Stimulated activated naive B cell treated with anti-CD40 and anti-IgM and Interleukin-4, amounts not matched to agents 10 μg/mL and 1 μg/mL and 100 μg/mL, for 72 hours (primary cell): Measurements from ENCODE around the gene BBS9.

Experiments
- ATAC-seq, 2 donors: fragments of 150-1000 bp; cut with Tn5 transposase; replicated peaks; 2 replicates each; pipeline ENCODE4 v1.10.0; 2021; ENCODE audit warnings: moderate library complexity in 1 of 2
- DNase-seq: peaks from one replicate; pipeline ENCODE4 v3.0.0; 2021
- H3K27ac Mint-ChIP-seq: one replicate; pipeline ENCODE4 v1.8.0; 2022; ENCODE audit warnings: mild to moderate bottlenecking, mixed read lengths
- H3K27me3 Mint-ChIP-seq, 2 donors: one replicate each; pipeline ENCODE4 v1.8.0; 2022; ENCODE audit warnings: mixed read lengths in 2 of 2
- H3K36me3 Mint-ChIP-seq, 2 donors: one replicate each; pipeline ENCODE4 v1.8.0; 2022; ENCODE audit warnings: mixed read lengths in 2 of 2, mild to moderate bottlenecking in 1 of 2
- H3K4me1 Mint-ChIP-seq, 2 donors: one replicate each; pipeline ENCODE4 v1.8.0; 2022; ENCODE audit warnings: mixed read lengths in 2 of 2, mild to moderate bottlenecking in 1 of 2
- H3K4me3 Mint-ChIP-seq, 2 donors: one replicate each; pipeline ENCODE4 v1.8.0; 2022; ENCODE audit warnings: mild to moderate bottlenecking in 2 of 2, mixed read lengths in 2 of 2, moderate library complexity in 1 of 2
- H3K9me3 Mint-ChIP-seq, 2 donors: one replicate each; pipeline ENCODE4 v1.8.0; 2022; ENCODE audit warnings: mixed read lengths in 2 of 2, mild to moderate bottlenecking in 1 of 2

BBS9 gene

GRCh38 chr7:33627741-33628140, 498.4 kb downstream of the BBS9 start:
- no peak for DNase-seq
- H3K4me1 Mint-ChIP-seq: no peaks in the 10 kb centered on the region
- H3K36me3 Mint-ChIP-seq: peaks cover 4 to 9% of the 10 kb centered on the region in 2 donors
- no peak overlapping the region for H3K27ac Mint-ChIP-seq
- no peaks in the 10 kb centered on the region for H3K27me3 Mint-ChIP-seq
- no peak overlapping the region for H3K4me3 Mint-ChIP-seq
- ATAC-seq: no peak
- peaks cover 8 to 10% of the 10 kb centered on the region in 2 donors for H3K9me3 Mint-ChIP-seq

GRCh38 chr7:33628894-33629293, 499.5 kb downstream of the BBS9 start:
- H3K27ac Mint-ChIP-seq: no peak overlapping the region
- DNase-seq: no peak
- no peaks in the 10 kb centered on the region for H3K4me1 Mint-ChIP-seq
- no peak for ATAC-seq
- no peak overlapping the region for H3K4me3 Mint-ChIP-seq
- no peaks in the 10 kb centered on the region for H3K27me3 Mint-ChIP-seq
- H3K9me3 Mint-ChIP-seq: peaks cover 8 to 10% of the 10 kb centered on the region in 2 donors
- peaks cover 4 to 9% of the 10 kb centered on the region in 2 donors for H3K36me3 Mint-ChIP-seq

GRCh38 chr7:33630359-33630758, 501.0 kb downstream of the BBS9 start:
- H3K9me3 Mint-ChIP-seq: peaks cover 8 to 10% of the 10 kb centered on the region in 2 donors
- no peak overlapping the region for H3K4me3 Mint-ChIP-seq
- H3K27me3 Mint-ChIP-seq: no peaks in the 10 kb centered on the region
- no peak overlapping the region for H3K27ac Mint-ChIP-seq
- no peaks in the 10 kb centered on the region for H3K4me1 Mint-ChIP-seq
- DNase-seq (no peak), ATAC-seq (no peak)
- H3K36me3 Mint-ChIP-seq: peaks cover 7 to 9% of the 10 kb centered on the region in 2 donors

DNA sequence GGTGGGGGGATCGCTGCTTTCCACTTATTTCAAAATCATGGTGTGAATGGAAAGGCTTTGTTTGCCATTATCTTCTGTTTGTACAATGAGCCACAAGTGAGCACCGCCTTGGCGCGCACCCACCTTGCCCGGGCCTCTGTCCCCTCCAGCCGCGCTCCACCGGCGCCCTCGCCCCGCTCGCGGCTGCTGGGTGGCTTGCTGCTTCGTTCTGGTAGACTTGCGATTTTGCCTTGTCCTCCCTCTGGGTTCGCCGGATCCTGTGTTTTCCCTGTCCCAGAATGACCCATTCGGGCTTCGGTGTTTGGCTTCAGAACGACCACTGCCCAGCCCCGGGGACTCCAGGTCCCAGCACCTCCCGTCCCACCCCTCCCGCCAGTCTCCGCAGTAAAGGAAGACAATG, 503.0 kb downstream of the BBS9 start:
- Mint-ChIP-seq H3K4me1 (no peaks in the 10 kb centered on the region), H3K4me3 (no peak overlapping the region), H3K27ac (no peak overlapping the region), H3K36me3 (peaks cover 3% of the 10 kb centered on the region in 2 donors), H3K9me3 (no peaks in the 10 kb centered on the region), H3K27me3 (no peaks in the 10 kb centered on the region)
- ATAC-seq (no peak), DNase-seq (no peak)

GRCh38 chr7:33632840-33633525, 503.6 kb downstream of the BBS9 start:
- Mint-ChIP-seq H3K27ac (no peak overlapping the region), H3K9me3 (no peaks in the 10 kb centered on the region)
- no peak for ATAC-seq

DNA sequence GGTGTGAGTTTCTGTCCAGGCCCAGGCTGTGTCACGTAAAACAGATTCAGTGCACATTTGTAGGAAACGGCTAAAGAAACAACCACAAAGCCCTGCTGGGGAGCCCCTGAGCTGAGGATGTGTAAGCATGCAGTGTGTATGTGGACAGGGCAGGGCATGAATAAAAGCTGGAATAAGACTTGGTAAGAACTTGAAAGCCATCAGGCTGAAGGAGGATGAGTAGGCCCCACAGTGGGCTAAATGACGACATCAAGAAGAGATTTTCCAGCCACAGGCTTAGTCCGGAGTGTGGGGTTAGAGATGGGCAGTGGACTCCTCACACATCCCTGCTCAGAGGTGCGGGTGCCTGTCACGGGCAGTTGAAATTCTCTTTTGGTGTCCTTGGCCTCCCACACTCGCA, 505.2 kb downstream of the BBS9 start:
- Mint-ChIP-seq H3K27me3 (no peaks in the 10 kb centered on the region), H3K4me3 (no peak overlapping the region), H3K9me3 (no peaks in the 10 kb centered on the region), H3K27ac (no peak overlapping the region), H3K4me1 (no peaks in the 10 kb centered on the region), H3K36me3 (peaks cover 3% of the 10 kb centered on the region in 2 donors)
- ATAC-seq (no peak), DNase-seq (no peak)

More at GRCh38 chr7:33632840-33633525, 503.6 kb downstream of the BBS9 start:
- Mint-ChIP-seq H3K36me3 (peaks cover 3% of the 10 kb centered on the region in 2 donors), H3K4me3 (no peak overlapping the region), H3K27me3 (no peaks in the 10 kb centered on the region), H3K4me1 (no peaks in the 10 kb centered on the region)
- no peak for DNase-seq

DNA sequence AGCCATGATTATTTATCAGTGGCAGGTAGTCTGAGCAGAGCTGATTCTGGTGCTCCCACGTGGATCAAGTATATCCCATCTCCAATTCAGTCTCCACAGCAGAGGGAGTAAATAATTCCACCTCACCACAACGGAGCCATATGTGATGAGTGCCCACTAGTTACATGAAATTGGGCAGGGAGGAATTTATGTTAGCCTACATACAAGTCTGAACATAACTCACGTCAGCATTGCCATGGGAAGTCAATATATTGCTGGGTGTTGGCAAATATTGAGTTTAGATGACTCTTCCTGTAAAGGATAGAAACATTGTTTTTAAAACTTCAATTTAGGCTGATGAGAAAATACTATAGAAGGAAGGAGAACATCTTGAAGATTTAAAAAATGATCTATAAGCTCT, 507.0 kb downstream of the BBS9 start:
- Mint-ChIP-seq H3K27me3 (no peaks in the 10 kb centered on the region), H3K9me3 (no peaks in the 10 kb centered on the region), H3K27ac (no peak overlapping the region), H3K36me3 (peaks cover 0 to 3% of the 10 kb centered on the region in 2 donors), H3K4me3 (no peak overlapping the region), H3K4me1 (no peaks in the 10 kb centered on the region)
- ATAC-seq (no peak), DNase-seq (no peak)

DNA sequence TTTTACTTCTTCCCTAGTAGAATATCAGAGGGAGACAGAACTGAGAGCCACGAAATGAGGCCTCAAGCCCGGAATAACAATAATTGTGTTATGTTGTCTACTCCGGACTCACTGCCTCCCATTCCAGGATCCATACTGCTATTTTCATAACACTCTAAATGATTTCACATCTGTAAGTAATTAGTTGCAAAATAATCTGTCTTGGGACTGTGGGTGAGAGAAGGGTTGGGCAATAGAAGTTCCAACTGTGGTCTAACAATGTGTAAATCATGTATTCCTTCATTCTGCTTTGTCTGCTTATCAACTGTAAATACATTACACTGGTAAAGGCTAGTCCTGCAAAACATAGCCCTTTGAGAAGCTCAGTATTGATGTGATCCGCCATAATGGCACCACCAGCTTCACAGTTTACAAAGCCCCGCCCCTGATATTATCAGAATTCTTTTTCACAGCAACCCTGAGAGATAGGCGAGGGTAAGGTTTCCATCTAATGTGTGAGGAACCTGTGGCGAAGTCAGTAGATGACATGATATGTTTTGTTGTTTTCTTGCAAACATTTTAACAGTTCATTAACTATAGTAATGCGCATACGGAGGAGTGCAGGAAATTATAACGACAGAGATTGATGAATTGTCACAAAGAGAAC, 510.3 kb downstream of the BBS9 start:
- H3K27ac Mint-ChIP-seq: no peak overlapping the region
- ATAC-seq (no peak), DNase-seq (no peak)
- H3K4me1 Mint-ChIP-seq: no peaks in the 10 kb centered on the region
- peaks cover 5 to 7% of the 10 kb centered on the region in 2 donors for H3K36me3 Mint-ChIP-seq
- H3K4me3 Mint-ChIP-seq: no peak overlapping the region
- no peaks in the 10 kb centered on the region for H3K9me3 Mint-ChIP-seq
- H3K27me3 Mint-ChIP-seq: no peaks in the 10 kb centered on the region

- H3K9me3 Mint-ChIP-seq: no peaks in the 10 kb centered on the region
- no peaks in the 10 kb centered on the region for H3K4me1 Mint-ChIP-seq
- H3K27me3 Mint-ChIP-seq: no peaks in the 10 kb centered on the region
- DNase-seq (no peak), ATAC-seq (no peak)
- no peak overlapping the region for H3K27ac Mint-ChIP-seq
- H3K36me3 Mint-ChIP-seq: peaks cover 2 to 7% of the 10 kb centered on the region in 2 donors
- H3K4me3 Mint-ChIP-seq: no peak overlapping the region
Observed at GRCh38 chr7:33640741-33641140, 511.4 kb downstream of the BBS9 start.

- Mint-ChIP-seq H3K27ac (no peak overlapping the region), H3K9me3 (no peaks in the 10 kb centered on the region), H3K4me1 (no peaks in the 10 kb centered on the region), H3K27me3 (no peaks in the 10 kb centered on the region), H3K4me3 (no peak overlapping the region), H3K36me3 (peaks cover 2 to 7% of the 10 kb centered on the region in 2 donors)
- DNase-seq (no peak), ATAC-seq (no peak)
Observed at GRCh38 chr7:33642312-33642711, 512.9 kb downstream of the BBS9 start.

DNA sequence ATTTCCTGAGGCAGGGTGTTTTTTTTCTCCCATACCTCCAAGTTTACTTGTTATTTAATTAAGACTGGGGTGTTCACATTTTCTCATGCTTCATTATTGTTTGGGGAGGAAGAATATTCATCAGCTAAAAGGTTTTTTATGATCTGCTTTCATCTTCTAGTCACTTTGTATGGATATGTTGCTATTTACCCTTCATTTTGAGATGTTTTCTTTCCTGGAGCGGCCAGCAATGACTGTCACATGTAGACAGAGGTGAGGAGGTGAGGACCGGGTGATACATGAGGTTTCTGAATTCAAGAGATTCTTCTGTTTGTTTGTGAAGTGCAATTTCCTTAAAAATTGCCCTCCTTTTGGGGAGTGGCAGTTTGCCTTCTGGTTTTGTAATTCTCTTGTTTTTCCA, 514.2 kb downstream of the BBS9 start:
- ATAC-seq: no peak
- Mint-ChIP-seq H3K9me3 (no peaks in the 10 kb centered on the region), H3K4me3 (no peak overlapping the region), H3K27me3 (no peaks in the 10 kb centered on the region), H3K4me1 (no peaks in the 10 kb centered on the region), H3K36me3 (peaks cover 2 to 7% of the 10 kb centered on the region in 2 donors), H3K27ac (no peak overlapping the region)
- DNase-seq: no peak

DNA sequence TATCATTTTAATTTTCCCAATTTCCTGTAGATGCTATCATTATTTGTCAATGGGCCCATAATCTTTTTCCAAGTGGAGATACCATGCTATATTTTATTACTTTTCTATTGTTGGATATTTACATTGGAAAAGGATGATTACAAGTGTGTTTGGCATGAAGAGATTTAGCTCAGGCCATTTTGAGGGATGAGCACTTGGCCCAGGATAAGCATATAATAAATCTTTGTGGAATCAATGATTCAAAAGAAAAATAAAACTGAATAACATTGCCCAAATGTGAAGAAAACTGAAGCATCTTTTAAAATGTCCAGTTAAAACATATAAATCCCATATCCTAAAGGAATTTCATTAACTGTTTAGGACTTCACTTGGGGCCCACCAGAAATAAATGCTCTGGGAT, 515.1 kb downstream of the BBS9 start:
- DNase-seq (no peak), ATAC-seq (no peak)
- no peaks in the 10 kb centered on the region for H3K4me1 Mint-ChIP-seq
- no peak overlapping the region for H3K4me3 Mint-ChIP-seq
- no peaks in the 10 kb centered on the region for H3K27me3 Mint-ChIP-seq
- no peaks in the 10 kb centered on the region for H3K9me3 Mint-ChIP-seq
- H3K36me3 Mint-ChIP-seq: peaks cover 2 to 7% of the 10 kb centered on the region in 2 donors
- H3K27ac Mint-ChIP-seq: no peak overlapping the region

- peaks cover 0 to 2% of the 10 kb centered on the region in 2 donors for H3K4me1 Mint-ChIP-seq
Observed at GRCh38 chr7:33645104-33645503, 515.7 kb downstream of the BBS9 start.

GRCh38 chr7:33646166-33646565, 516.8 kb downstream of the BBS9 start:
- H3K9me3 Mint-ChIP-seq: peaks cover 0 to 1% of the 10 kb centered on the region in 2 donors
- no peak for DNase-seq
- H3K27ac Mint-ChIP-seq: no peak overlapping the region
- ATAC-seq: no peak
- H3K27me3 Mint-ChIP-seq: no peaks in the 10 kb centered on the region
- peaks cover 0 to 3% of the 10 kb centered on the region in 2 donors for H3K4me1 Mint-ChIP-seq
- peaks cover 2 to 7% of the 10 kb centered on the region in 2 donors for H3K36me3 Mint-ChIP-seq
- H3K4me3 Mint-ChIP-seq: no peak overlapping the region

More at GRCh38 chr7:33645104-33645503, 515.7 kb downstream of the BBS9 start:
- no peak overlapping the region for H3K4me3 Mint-ChIP-seq
- H3K27me3 Mint-ChIP-seq: no peaks in the 10 kb centered on the region
- no peak overlapping the region for H3K27ac Mint-ChIP-seq
- ATAC-seq: no peak
- peaks cover 0 to under 1% of the 10 kb centered on the region in 2 donors for H3K9me3 Mint-ChIP-seq
- no peak for DNase-seq
- H3K36me3 Mint-ChIP-seq: peaks cover 2 to 7% of the 10 kb centered on the region in 2 donors

DNA sequence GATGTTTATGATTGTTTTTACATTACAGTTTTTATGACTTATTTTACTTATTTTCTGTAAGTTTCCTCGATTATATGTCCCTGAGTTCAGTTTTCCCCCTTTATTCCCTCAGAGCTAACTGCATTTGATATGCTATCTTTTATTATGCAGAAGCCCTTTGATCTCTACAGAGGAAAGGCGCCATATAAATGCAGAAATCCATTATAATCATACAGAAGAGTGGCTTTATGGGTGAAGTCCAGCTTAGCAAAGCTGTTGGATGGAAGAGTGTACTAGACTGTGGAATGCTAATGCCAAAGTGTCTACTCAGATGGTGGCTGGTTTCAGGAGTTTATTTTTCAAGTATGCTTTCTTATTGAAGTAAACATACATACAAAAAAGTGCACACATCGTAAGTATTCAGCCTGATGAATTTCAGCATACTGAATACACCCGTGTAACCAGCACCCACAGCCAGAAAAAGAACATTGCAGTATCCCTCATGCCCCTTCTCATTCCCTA, 517.6 kb downstream of the BBS9 start:
- ATAC-seq (no peak), DNase-seq (no peak)
- Mint-ChIP-seq H3K9me3 (peaks cover 0 to 1% of the 10 kb centered on the region in 2 donors), H3K27me3 (no peaks in the 10 kb centered on the region), H3K4me3 (no peak overlapping the region), H3K4me1 (peaks cover 0 to 3% of the 10 kb centered on the region in 2 donors), H3K27ac (no peak overlapping the region), H3K36me3 (peaks cover 2 to 7% of the 10 kb centered on the region in 2 donors)
